ENCODE measurements around the gene KCTD3. TPM values are rescaled to one million over a fixed set of nuclear protein-coding genes. Genes with fewer than 3 reads are reported as not detected.

KCTD3 gene
- total and polyA plus RNA-seq, 11 donors: 11.1 to 22.5 (median 15.4) TPM

DNA sequence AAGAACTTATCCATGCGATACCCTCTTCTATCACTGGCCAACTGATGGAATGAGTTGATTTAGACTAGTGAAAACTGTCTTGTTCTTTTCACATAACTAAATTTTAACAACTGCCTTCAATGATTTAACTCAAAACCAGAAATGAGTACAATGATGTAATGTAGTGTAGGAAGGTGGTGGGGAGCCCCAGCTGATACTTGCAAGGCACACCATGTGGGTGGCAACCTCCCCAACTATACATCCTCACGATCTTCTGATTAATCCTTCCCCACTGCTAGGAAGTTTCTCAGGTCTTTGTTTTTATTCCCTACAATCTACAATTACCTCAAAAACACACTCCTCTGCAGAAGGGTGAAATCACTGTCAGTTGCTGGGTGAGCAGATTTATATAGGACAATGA lies 100.7 kb downstream of the KCTD3 start:
- H3K4me1 ChIP-seq: no peaks in the 10 kb centered on the region
- TF ChIP-seq POLR2A (IDR thresholded peaks at IDR 0.05): no peak
- TF ChIP-seq, protein P1, sequence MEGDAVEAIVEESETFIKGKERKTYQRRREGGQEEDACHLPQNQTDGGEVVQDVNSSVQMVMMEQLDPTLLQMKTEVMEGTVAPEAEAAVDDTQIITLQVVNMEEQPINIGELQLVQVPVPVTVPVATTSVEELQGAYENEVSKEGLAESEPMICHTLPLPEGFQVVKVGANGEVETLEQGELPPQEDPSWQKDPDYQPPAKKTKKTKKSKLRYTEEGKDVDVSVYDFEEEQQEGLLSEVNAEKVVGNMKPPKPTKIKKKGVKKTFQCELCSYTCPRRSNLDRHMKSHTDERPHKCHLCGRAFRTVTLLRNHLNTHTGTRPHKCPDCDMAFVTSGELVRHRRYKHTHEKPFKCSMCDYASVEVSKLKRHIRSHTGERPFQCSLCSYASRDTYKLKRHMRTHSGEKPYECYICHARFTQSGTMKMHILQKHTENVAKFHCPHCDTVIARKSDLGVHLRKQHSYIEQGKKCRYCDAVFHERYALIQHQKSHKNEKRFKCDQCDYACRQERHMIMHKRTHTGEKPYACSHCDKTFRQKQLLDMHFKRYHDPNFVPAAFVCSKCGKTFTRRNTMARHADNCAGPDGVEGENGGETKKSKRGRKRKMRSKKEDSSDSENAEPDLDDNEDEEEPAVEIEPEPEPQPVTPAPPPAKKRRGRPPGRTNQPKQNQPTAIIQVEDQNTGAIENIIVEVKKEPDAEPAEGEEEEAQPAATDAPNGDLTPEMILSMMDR (IDR thresholded peaks at IDR 0.05): no peak
- 69 to 82% (median 74%) methylated on average over 2 of the region's 2 CpGs for WGBS, 4 donors
- DNase-seq: no peak
- H3K27ac ChIP-seq: no peak overlapping the region
- no peak overlapping the region for H3K4me3 ChIP-seq
- intact Hi-C loops (cut with DNase I): no loop called here
- H3K36me3 ChIP-seq: no peaks in the 10 kb centered on the region
- no peaks in the 10 kb centered on the region for H3K9me3 ChIP-seq
- H3K27me3 ChIP-seq: no peaks in the 10 kb centered on the region
- ATAC-seq: no peak

DNA sequence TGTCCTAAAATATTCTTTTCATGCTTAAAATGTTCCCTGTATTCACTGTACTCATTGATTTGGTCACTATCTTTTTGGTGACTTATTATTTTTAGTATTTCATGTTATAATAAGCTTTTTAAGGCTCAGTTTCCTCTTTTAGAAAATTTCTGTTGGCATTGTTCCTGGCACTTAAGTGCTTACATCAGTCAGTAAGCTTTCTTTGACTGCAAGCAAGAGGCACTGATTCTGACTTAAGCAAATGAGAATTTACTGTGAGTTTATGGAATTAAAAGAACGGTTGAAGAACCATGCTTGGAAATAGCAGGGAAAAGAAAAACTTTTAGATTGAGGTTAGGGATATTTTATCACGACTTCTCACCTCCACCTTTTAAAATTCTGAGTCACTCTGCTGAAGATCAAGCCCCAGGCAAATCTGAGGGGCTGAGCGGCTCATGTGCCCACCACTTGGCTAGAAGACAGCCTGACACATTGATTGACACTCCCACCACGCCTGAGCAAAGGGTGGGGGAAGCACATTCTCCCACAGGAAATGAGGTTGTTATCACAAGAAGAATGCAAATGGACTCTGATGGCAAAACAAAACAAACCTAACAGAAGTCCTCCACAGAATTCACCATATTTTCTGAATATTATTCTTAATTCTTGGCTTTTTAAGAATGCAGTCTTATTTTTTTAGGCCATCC lies 102.8 kb downstream of the KCTD3 start:
- H3K36me3 ChIP-seq: no peaks in the 10 kb centered on the region
- 39 to 54% (median 40%) methylated on average over 4 of the region's 4 CpGs for WGBS, 4 donors
- TF ChIP-seq POLR2A (IDR thresholded peaks at IDR 0.05): no peak
- TF ChIP-seq, protein P1 (IDR thresholded peaks at IDR 0.05): no peak
- H3K4me3 ChIP-seq: no peak overlapping the region
- intact Hi-C loops (cut with DNase I): no loop called here
- H3K27ac ChIP-seq: no peak overlapping the region
- H3K27me3 ChIP-seq: no peaks in the 10 kb centered on the region
- DNase-seq: no peak
- ATAC-seq: no peak
- H3K9me3 ChIP-seq: no peaks in the 10 kb centered on the region
- no peaks in the 10 kb centered on the region for H3K4me1 ChIP-seq

All from heart left ventricle (tissue), 16 donors.